SK-N-MC (cell line): Measurements from ENCODE around the gene NBEA.

Source experiments
- EZH2 ChIP-seq: fragments of 200-600 bp; sonication (generic); IDR thresholded peaks from one replicate; pipeline ENCODE4 v1.6.1; 2017; ENCODE audit warnings: antibody characterized with exemption
- FOXP2 ChIP-seq: optimal IDR thresholded peaks from 2 replicates; pipeline ENCODE3; 2011; ENCODE audit warnings: mild to moderate bottlenecking, moderate library complexity; ENCODE audit not compliant: insufficient read depth; ENCODE audit errors: extremely low read length, control extremely low read depth
- POLR2AphosphoS5 ChIP-seq: IDR thresholded peaks from 2 replicates; pipeline ENCODE4 v1.6.1; 2012; ENCODE audit warnings: mild to moderate bottlenecking, low read depth, low read length, borderline replicate concordance

DNA sequence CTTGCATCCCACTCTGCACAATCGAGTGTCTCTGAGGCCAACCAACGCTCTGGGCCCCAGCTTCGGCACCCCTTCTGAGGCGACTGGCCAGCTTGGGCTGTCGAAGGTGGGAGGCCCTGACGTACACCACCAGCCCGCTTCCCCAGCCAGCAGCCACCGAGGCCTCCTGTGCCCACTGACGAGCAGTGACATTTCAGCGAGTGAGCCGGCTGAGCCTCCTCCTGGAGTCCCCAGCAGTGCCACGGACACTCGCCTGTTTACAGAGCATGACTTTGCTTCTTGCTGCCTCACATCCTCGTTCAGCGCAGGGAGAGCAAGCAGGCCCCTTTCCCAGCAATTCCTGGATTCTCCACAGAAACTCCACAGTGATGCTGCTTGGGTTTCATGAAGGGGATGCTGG is 774.7 kb downstream of the NBEA start:
- TF ChIP-seq POLR2AphosphoS5: no peak
- TF ChIP-seq EZH2: no peak
- no peak for TF ChIP-seq FOXP2
